Stimulated activated CD8-positive, alpha-beta memory T cell treated with anti-CD3 and anti-CD28 coated beads, Interleukin-12 subunit alpha, Interleukin-12 subunit beta, amount 100 ng/mL, for 24 hours (primary cell): ENCODE data around the gene CSRP1.

Experiments
- DNase-seq: peaks from one replicate; pipeline ENCODE4 v3.0.0-alpha.2; 2020; ENCODE audit errors: extremely low read depth

CSRP1 gene

DNA sequence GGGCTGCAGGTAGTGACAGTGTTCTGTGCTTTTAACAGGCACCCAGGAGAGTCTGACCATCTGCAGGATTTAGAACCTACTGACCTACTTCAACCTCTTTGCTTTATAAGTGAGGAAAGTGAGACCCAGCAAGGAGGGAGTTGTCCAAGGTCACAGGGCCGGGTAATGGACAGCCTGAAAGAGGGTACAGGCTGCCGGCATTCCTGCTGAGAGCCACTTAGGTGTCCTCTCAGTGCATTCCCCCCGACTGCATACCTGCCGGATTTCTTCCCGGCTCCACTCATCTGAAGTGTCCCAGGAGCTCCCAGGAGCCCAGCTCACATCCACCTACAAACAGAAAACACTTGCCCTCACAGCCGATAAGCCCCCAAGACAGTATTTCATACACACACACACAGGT, 51.8 kb downstream of the CSRP1 start:
- DNase-seq, result no peak

DNA sequence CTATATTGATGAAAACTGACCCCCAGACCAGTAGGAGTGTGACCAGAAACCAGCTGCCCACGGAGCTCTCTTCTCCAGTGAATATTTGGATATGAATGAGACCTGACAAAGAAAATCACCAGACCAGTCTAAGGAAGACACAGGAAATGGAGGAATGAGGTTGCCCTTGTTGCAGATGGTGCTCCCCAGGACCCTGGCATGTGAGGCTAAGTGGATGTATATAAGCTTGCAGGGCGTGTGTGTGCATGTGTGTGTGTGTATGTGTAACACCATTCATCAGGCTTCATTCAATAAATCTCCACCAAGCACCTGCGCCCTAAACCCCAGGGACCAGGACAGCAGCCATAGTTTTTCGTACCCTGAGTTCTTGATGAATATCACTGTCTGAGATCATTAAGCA, 52.3 kb downstream of the CSRP1 start:
- no peak for DNase-seq

DNA sequence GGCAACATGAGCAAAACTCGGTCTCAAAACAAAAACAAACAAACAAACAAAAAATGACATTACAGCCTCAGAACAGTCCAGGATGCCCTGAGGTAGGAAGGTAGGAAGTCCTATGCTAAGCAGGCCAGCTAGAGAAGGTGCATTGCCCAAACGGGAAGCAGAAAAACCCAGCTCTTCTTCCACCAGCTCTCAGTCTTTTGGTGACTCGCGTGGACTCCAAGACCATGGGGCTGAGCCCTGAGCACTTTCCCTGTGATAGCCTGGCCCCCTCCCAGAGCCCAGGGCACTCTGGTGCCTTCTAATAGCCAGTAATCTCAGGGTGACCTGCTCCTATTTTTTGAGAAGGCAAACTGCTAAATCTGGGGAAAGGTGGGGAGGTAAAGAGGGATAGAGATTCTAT, 54.1 kb downstream of the CSRP1 start:
- DNase-seq, result no peak

- no peak for DNase-seq
These were observed 56.1 kb downstream of the CSRP1 start for GRCh38 chr1:201450721-201451291.

DNA sequence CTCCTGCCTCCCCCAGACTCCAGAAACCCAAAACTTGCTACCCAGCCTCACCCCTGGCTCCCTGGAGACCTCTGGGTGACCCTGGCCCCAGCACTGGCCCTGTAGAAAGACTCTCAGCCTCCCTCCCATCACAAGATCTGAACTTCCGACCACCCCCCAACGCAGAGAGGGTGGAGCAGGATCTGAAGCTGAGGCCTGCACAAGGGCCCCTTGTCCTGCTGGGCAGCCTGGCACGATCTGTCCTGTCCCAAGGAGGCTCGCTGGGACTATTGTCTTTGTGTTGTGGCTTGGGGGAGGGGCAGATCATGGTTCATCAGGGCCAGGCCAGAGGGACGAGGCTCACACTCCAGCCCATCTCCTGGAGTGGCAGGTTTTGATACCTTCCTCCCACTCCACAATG, 57.9 kb downstream of the CSRP1 start:
- DNase-seq, result no peak

GRCh38 chr1:201447903-201448871, 58.7 kb downstream of the CSRP1 start:
- DNase-seq, result no peak

- DNase-seq, result no peak
These were observed 61.6 kb downstream of the CSRP1 start for GRCh38 chr1:201445310-201445709.

- DNase-seq, result no peak
These were observed 62.1 kb downstream of the CSRP1 start for GRCh38 chr1:201444792-201445191.

DNA sequence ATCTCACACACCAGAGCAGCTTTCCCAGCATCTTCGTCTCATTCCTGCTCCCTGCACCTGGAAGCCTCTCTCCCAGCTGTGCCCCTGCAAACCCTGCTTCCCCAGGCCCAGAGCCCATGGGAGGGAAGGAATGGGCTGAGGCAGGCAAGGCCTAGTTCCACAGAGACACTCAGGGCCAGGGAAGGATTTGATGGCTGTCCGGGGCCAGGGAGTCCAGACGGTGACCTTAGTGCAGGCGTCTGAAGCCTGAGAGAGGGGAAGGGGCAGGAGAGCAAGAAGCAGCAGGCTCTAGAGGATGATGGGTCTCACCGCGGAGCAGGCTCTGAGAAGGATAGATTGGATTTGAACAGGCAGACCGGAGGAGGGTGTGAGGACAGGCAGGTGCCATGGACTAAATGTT, 63.2 kb downstream of the CSRP1 start:
- DNase-seq, result no peak

DNA sequence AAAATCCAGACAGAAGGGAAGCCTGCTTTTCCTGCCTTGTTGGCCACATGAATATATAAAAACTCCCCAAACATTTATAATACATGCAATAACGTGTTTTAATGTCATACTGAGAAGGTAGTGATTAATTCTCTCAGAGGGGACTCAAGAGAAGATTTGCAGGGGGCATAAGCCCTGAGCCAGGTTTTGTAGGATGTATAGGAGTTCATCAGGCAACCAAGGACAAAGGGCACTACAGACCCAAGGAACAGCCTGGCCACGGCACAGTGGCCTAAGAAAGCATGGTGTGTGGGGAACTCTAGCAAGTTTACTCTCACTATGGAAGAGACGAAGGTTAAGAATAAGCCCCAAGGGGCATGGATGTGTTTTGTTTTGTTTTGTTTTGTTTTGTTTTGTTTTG, 70.0 kb downstream of the CSRP1 start:
- no peak for DNase-seq

GRCh38 chr1:201436393-201436792, 70.5 kb downstream of the CSRP1 start:
- no peak for DNase-seq

DNA sequence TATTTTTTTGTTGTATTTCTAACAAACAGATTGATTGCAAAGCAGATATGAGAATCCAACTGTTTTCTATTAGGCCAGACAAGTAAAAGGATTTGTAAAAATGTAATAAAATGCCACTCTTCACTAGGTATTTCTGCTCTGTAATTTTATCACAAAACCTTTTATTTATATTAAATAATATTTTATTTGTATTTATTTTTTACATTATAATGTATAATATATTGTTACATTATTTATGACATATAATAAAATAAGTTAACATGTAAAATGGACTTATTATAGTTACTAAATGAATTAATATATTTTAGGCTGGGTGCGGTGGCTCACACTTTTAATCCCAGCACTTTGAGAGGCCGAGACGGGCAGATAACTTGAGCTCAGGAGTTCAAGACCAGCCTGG, 72.7 kb downstream of the CSRP1 start:
- DNase-seq, result no peak

DNA sequence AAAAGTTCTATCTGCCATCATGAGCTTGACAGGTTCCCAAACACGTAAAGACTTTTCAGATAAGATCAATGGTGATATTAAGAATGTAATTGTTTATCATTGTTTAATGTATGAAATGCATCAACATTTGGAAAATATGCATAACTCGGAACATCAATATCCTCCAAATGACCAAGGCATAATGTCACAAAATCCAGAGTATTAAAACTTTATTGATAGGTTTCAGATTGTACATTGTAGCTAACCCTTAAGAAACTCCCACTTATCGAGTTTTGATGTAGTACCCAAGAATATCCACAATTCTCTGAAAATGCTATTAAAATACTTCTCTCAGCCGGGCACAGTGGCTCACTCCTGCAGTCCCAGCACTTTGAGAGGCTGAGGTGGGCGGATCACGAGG, 73.3 kb downstream of the CSRP1 start:
- DNase-seq, result no peak
